Hematopoietic multipotent progenitor cell treated with erythropoietin and hydrocortisone succinate and interleukin-3 and kit ligand, for 15 days (in vitro differentiated cells): Measurements from ENCODE around the gene STX10.

ENCODE experiments used
- DNase-seq: peaks from one replicate; pipeline ENCODE4 v3.0.0-alpha.2; 2015; ENCODE audit warnings: low spot score

STX10 gene

DNA sequence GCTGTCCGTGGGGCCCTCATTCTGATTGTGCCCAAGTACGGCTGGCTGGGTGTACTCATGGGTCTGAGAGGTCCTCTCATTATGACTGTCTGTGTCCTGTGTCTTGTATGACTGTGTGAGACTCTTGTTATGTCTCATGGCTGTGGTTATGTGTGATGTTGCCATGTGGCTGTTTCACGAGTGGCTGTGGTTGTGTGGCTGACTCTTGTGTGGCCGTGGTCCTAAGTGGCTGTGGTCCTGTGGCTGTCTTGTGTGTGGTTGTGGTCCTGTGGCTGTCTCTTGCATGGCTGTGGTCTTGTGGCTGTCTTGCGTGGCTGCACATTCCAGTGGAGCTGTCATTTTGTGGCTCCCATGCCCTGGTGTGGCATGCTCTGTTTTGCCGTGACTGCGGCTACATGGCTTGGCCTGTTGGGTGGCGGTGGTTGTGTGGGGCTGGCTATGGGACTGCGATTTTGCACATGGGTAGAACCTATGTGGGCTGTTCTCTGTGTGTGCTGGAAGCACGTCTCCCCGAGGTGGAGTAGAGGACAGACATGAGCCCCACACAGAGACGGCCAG lies 50.1 kb downstream of the STX10 start:
- peak; percentile 50 for DNase-seq

DNA sequence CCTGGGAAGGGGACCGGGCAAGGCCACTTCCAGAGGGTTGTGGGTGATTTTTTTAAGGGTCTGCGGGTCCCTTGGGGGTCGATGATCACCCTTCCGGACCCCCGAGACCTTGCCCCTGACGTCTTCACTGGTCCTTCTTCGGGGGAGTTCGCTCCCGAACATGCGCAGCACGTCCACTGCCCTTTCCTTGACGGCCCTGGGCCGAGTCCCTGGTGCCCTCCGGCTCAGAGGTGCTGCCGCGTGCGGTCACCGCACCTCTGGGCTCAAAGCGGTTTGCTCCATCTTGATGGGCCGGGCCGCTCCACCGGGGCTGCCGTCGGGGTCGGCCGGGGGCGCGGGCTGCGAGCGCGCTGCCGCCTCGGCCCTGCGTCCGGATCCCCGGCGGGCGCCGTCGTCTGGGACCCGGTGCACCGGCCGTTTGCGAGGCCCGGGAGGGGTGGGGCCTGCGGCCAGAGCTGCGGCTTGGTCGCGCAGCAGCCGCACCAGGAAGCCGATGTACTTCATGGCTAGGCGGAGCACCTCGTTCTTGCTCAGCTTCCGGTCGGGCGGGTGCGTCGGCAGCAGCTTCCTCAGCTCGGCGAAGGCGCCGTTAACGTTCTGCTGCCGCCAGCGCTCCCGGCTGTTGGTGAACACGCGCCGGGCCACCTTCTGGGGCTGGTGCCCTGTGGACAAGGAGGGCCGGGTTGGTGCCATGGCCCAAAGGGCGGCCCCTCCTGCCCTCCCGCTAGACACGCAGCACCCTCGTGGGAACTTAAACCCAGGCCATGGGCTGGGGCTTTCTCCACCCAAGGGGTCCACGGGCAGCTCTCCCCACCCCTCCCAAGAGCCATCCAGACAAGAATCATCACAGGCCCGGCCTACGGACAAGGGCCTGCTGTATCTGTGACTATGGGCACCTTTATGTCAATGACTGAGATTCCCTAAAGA lies 50.8 kb downstream of the STX10 start:
- peak; percentile 79 for DNase-seq

DNA sequence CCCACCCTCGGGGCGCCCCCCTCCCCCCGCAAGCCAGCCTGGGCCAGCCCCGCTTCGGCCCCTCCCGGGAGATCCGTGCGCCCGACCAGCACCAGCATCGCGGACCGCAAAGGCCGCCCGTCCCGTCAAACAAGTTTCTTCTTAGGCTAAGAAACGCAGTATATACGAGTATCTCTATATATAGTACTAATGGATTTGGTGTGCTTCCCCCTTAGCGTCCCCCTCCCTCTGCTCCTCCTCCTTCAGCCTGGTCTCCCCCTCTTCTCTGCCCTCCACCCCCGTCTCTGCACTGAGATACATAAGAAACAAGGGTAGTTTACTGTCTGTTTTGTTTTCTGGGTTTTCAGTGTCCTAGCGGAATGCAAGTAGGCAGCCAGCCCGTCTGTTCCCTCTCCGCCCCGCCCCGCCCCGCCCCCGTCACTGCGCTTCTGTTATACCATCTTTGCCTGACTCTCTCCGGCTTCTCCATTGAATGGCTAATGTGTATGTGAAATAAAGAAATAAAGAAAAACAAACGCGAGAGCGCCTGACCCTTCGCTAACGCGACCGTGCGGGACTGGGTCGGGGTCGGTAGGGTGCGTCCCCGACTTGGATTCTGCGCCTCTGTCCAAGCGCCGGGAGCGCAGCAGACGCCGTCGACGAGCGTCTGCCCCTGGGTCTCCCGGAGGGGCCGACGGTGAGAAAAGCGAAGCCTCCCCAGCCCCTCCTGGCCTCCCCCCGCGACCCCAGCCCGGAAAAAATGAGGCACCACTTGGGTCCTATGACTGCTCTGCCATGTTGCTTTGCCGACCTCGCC lies 51.7 kb downstream of the STX10 start:
- peak; percentile 83 for DNase-seq

DNA sequence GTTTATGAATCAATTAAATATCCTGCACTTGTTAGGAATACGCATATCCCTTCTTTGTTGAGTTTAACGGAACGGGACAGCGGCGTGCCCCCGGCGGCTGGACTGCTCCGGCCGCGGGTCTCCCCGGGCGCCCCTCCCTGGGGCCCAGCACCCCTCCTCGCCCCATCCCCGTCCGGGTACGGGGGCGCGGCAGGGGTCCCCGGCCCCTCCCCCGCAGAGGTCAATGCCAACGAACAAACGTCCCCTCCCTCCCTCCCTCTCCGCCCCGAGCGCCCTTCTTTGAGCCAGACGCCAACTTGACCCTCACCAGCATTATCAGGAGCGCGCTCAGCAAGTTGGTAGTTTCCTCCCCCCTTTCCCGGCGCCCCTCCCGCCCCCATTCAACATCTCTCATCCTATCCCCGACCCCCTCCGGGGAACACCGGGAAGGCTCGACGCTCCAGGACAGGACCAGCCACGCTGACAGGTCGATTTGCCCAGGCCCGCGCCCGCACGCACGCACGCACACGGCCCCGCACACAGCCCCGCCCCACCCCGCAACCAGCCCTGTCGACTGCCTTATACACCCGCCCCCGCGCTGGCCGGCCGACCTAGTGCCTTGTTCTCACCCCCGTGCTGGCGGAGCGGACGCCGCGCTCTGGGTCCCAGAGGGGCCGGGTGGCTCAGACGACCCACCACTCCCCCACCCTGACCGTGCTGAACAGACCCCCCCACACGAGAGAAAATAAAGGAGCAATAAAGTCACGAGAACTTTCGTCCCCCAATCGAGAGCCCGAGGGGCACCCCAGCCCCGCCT lies 52.5 kb downstream of the STX10 start:
- DNase-seq: peak; percentile 83

DNA sequence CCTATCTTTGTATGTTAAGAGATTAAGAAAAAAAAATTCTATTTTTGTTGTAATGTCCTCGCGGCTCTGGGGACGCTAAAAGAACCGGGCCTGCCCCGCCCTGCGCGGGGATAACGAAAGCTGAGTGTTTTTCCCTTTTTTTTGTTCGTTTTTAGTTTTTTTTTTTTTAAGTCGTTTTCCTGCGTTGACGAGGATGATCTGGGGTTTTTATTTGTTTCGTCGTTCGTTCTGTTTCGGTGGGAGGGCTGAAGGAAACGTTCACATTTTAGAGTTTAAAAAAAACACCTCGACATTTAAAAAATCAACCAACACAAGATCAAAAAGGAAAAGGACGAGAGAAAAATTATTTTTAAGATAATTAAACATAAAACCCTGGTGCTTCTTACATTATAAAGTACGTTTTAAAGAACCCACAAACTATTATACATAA lies 53.1 kb downstream of the STX10 start:
- peak; percentile 65 for DNase-seq

DNA sequence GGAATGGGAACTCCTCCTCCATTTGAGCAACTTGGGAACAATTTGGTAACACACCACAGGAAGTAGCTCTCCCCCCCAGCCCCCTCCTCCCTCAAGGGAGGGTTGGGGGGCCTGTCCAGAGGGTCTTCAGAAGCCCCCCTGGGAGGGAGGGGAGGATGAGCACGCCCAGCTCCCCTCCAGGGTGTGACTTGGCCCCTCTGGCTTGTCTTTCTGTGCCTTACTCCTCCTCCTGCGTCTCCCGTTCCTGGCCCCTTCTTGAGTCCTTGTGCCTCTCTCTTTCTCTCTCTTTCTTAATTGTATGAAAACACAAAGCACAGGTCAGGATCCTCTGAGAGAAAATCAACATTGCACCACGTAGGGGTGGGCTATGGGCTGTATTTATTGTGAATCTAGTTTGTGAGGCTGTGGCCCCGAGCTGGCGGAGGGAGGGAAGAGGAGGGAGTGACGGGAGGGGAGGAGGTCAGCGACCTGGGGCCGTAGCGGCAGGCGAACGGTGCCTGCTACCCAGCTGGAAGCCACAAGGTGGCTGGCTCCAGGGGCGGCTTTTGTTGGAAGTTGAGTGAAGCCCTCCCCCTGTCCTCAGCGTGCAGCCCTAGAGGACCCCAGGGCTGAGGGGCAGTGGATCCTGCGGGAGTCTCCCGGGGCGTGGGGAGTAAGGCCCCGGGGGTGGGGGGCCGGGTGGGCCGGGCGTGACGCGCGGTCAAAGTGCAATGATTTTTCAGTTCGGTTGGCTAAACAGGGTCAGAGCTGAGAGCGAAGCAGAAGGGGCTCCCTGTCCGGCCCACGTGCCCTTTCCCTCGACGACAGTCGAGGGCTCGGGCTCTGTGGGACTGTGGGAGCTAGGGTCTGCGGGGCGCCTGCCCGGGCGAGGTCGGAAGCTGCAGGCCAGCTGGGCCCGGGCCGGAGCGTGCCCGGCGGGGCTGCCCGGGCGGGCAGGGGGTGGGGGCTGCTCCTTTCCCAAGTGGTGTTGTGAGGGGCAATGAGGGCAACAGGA lies 53.9 kb downstream of the STX10 start:
- DNase-seq: peak; percentile 66

DNA sequence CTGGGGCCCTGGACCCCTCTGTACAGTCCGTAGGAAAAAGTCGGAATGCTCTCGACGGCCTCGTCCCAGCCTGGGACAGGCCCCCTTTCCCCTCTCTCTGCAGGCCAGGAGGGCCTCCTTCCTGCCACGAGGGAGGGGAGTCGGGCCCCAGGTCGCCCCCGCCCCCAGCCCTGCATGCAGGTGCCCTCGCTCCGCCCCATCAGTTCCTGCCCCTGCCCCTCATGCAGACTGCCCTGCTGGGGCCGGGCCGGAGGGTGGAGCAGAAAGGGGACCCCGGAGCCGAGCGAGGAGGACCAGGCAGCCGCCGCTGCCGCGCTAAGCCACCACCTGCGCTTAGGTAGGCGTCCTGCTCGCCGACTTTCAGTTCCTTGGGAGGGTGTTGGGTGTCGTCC lies 54.8 kb downstream of the STX10 start:
- DNase-seq: no peak

DNA sequence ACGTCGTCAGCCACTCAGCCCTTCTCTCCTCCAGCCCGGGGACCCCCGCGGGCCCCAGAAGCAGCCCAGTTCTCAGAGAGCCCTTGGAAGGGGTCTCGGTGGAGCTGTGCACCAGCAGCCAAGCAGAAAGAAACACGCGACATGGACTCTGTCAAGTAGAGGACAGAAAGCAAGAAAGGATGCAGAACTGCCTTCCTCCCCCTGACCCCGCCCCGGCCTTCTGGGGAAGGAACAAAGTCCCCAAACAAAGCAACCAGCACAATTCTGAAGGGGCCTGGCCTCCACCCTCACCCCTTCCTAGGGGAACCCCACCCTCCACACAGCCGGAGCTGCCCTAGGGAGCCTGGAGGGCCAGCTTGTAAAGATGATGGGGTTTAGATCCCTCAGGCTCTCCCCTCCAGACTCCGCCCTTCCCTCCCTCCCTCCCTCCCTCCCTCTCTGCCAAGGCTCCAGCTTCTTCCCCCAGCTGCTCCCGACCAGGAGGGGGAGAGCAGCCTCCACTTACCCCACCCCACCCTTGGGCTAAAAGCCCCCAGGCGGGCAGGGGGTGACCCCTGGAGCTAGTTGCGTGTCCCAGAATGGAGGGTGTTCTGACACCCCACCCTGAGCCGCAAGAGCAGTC lies 55.3 kb downstream of the STX10 start:
- DNase-seq: no peak

DNA sequence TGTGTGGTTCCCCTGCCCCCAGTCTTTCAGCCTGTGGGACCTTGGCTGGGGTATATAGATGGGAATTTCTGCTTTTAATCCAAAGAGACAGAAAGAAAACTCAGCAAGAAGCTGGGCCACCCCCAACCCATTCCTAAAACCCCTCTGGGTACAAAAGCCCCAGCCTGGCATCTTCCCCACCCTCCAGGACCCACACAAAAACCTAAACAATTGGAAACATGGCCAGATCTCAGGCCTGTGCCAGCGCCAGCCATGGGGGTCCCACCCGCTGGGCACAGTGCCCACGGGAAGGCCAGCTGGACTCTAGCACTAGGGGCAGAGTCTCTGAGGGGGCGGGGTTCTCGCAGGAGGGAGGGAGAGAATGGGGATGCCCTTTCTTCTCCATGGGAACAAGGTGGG lies 56.1 kb downstream of the STX10 start:
- no peak for DNase-seq
